H1 (cell line): ENCODE data around the gene TMEM245. TPM values are rescaled to one million over a fixed set of nuclear protein-coding genes. Genes with fewer than 3 reads are reported as not detected.

ENCODE experiments used
- CBX8 ChIP-seq: fragments of 300-800, 300-1000 bp; sonication (generic); IDR thresholded peaks from 2 replicates; pipeline ENCODE4 v1.7.1; 2016; ENCODE audit warnings: low read depth, low read length, borderline replicate concordance
- NRF1 ChIP-seq: IDR thresholded peaks from 2 replicates; pipeline ENCODE4 v1.6.1; 2011; ENCODE audit warnings: mild to moderate bottlenecking, low read depth, low read length, improper control_type of control experiment
- ZNF274 ChIP-seq: IDR thresholded peaks from 2 replicates; pipeline ENCODE4 v1.7.0; 2012; ENCODE audit warnings: low read length, borderline replicate concordance; ENCODE audit errors: extremely low read depth
- polyA plus RNA-seq, 7 experiments: library from polyadenylated mRNA; depleted of rRNA in 3 of 7; stranded (reverse) in 5 of 7; unstranded in 2 of 7; fragments of >200 nt in 5 of 7; fragments of 200-250 nt in 2 of 7; gene quantifications; 1 replicate in 5 of 7; 2 replicates in 1 of 7; 4 replicates in 1 of 7; pipeline versions ENCODE4 v1.2.1 to v1.2.3, GENCODE V29; 2011 to 2013; ENCODE audit warnings: missing spikeins in 2 of 7, mixed read lengths in 2 of 7
- total RNA-seq: library from RNA; stranded (reverse); fragmentation: NEBNext Ultra II Directional; extraction: Animal tissue kit (Norgen Biotek cat#: 25700); gene quantifications from 2 replicates; pipeline ENCODE4 v1.2.1, GENCODE V29; 2021

Gene TMEM245
- total and polyA plus RNA-seq, 2 of the 8 experiments (the other 6 are each of a cell fraction or from before 2014, with no cell fraction given), result 44.3 to 45.8 TPM

- TF ChIP-seq CBX8 (no peak), NRF1 (no peak), ZNF274 (no peak)
These were observed 38.9 kb upstream of the TMEM245 start (continued) for GRCh38 chr9:109158651-109159050.
